Stimulated activated CD8-positive, alpha-beta memory T cell treated with anti-CD3 and anti-CD28 coated beads, Interleukin-12 subunit alpha, Interleukin-12 subunit beta, amount 100 ng/mL, for 1 hour (primary cell): Measurements from ENCODE around the gene CCL1.

Experiments
- DNase-seq: peaks from one replicate; pipeline ENCODE4 v3.0.0-alpha.2; 2020; ENCODE audit warnings: low read depth

Gene CCL1

GRCh38 chr17:34382621-34383124 lies 19.6 kb upstream of the CCL1 start:
- no peak for DNase-seq

- DNase-seq = no peak
Measured at GRCh38 chr17:34379868-34380267, 16.8 kb upstream of the CCL1 start.

- no peak for DNase-seq
Measured at GRCh38 chr17:34378664-34379101, 15.7 kb upstream of the CCL1 start.

GRCh38 chr17:34377078-34377823 lies 14.2 kb upstream of the CCL1 start:
- DNase-seq = no peak

- no peak for DNase-seq
Measured at GRCh38 chr17:34375426-34375997, 12.5 kb upstream of the CCL1 start.

- DNase-seq = no peak
Measured at GRCh38 chr17:34374457-34374856, 11.4 kb upstream of the CCL1 start.

- no peak for DNase-seq
Measured at GRCh38 chr17:34371405-34372100, 8.5 kb upstream of the CCL1 start.

- DNase-seq = no peak
Measured at GRCh38 chr17:34370997-34371395, 8.0 kb upstream of the CCL1 start.

- DNase-seq = no peak
Measured at GRCh38 chr17:34370376-34370996, 7.5 kb upstream of the CCL1 start.

GRCh38 chr17:34369571-34369970 lies 6.5 kb upstream of the CCL1 start:
- DNase-seq = no peak

GRCh38 chr17:34368946-34369500 lies 6.0 kb upstream of the CCL1 start:
- no peak for DNase-seq

- no peak for DNase-seq
Measured at GRCh38 chr17:34368196-34368945, 5.3 kb upstream of the CCL1 start.

- DNase-seq = no peak
Measured at GRCh38 chr17:34367486-34368195, 4.6 kb upstream of the CCL1 start.

GRCh38 chr17:34366529-34367107 lies 3.6 kb upstream of the CCL1 start:
- DNase-seq = no peak

GRCh38 chr17:34366010-34366409 lies 3.0 kb upstream of the CCL1 start:
- DNase-seq = no peak

- no peak for DNase-seq
Measured at GRCh38 chr17:34365340-34365739, 2.3 kb upstream of the CCL1 start.

- no peak for DNase-seq
Measured at GRCh38 chr17:34364751-34365150, 1.7 kb upstream of the CCL1 start.

- DNase-seq = no peak
Measured at GRCh38 chr17:34361478-34362061, 1.5 kb downstream of the CCL1 start.

GRCh38 chr17:34360601-34361270 lies 2.3 kb downstream of the CCL1 start:
- no peak for DNase-seq

GRCh38 chr17:34358631-34359030 lies 4.4 kb downstream of the CCL1 start:
- no peak for DNase-seq
